Astrocyte (in vitro differentiated cells and primary cell): ENCODE results near the gene IQGAP2. TPM values are rescaled to one million over a fixed set of nuclear protein-coding genes. Genes with fewer than 3 reads are reported as not detected.

Experiments used
- DNase-seq: peaks from one replicate; pipeline ENCODE4 v3.0.0-alpha.2; 2010; ENCODE audit warnings: low read depth
- FAIRE-seq: peaks from 2 replicates; lab custom pipeline; 2011; peaks lifted over from hg19 to GRCh38; lab: Jason Lieb, UNC
- H2AFZ ChIP-seq: 2 replicates; pipeline ENCODE4 v1.6.0; 2012; ENCODE audit warnings: low read depth, low read length, inconsistent platforms
- H3K27ac ChIP-seq: 2 replicates; pipeline ENCODE4 v1.5.1; 2011; ENCODE audit warnings: low read depth, low read length, inconsistent platforms
- H3K27me3 ChIP-seq: 2 replicates; pipeline ENCODE4 v1.6.0; 2011; ENCODE audit warnings: low read length, inconsistent platforms; ENCODE audit not compliant: insufficient read depth
- H3K36me3 ChIP-seq: 2 replicates; pipeline ENCODE4 v1.5.1; 2011; ENCODE audit warnings: low read length, inconsistent platforms; ENCODE audit not compliant: insufficient read depth
- H3K4me1 ChIP-seq: 2 replicates; pipeline ENCODE4 v1.5.1; 2011; ENCODE audit warnings: low read length, inconsistent platforms; ENCODE audit not compliant: insufficient read depth
- H3K4me2 ChIP-seq: 2 replicates; pipeline ENCODE4 v1.6.0; 2012; ENCODE audit warnings: low read length, inconsistent platforms
- H3K4me3 ChIP-seq: 2 replicates; pipeline ENCODE4 v1.5.1; 2011; ENCODE audit warnings: low read depth, mild to moderate bottlenecking, low read length, inconsistent platforms; ENCODE audit not compliant: insufficient read depth
- H3K79me2 ChIP-seq: 2 replicates; pipeline ENCODE4 v1.6.0; 2012; ENCODE audit warnings: mild to moderate bottlenecking, low read length, inconsistent platforms; ENCODE audit not compliant: insufficient read depth
- H3K9ac ChIP-seq: 2 replicates; pipeline ENCODE4 v1.6.0; 2012; ENCODE audit warnings: mild to moderate bottlenecking, low read length, inconsistent platforms
- H3K9me3 ChIP-seq: 2 replicates; pipeline ENCODE4 v1.5.1; 2012; ENCODE audit warnings: low read depth, mild to moderate bottlenecking, low read length, inconsistent platforms; ENCODE audit not compliant: insufficient read depth
- H4K20me1 ChIP-seq: 2 replicates; pipeline ENCODE4 v1.6.0; 2012; ENCODE audit warnings: low read length, inconsistent platforms; ENCODE audit not compliant: insufficient read depth
- H3K27ac Mint-ChIP-seq: one replicate; pipeline ENCODE4 v1.8.0; 2021; ENCODE audit warnings: mild to moderate bottlenecking, mixed read lengths; ENCODE audit not compliant: unreplicated experiment
- H3K27me3 Mint-ChIP-seq: one replicate; pipeline ENCODE4 v1.8.0; 2021; ENCODE audit warnings: low read depth, mixed read lengths; ENCODE audit not compliant: unreplicated experiment
- H3K36me3 Mint-ChIP-seq: one replicate; pipeline ENCODE4 v1.8.0; 2021; ENCODE audit warnings: low read depth, mixed read lengths; ENCODE audit not compliant: unreplicated experiment
- H3K4me1 Mint-ChIP-seq: one replicate; pipeline ENCODE4 v1.8.0; 2021; ENCODE audit warnings: low read depth, mixed read lengths; ENCODE audit not compliant: unreplicated experiment
- H3K4me3 Mint-ChIP-seq: one replicate; pipeline ENCODE4 v1.8.0; 2021; ENCODE audit warnings: mild to moderate bottlenecking, moderate library complexity, mixed read lengths; ENCODE audit not compliant: unreplicated experiment
- H3K9me3 Mint-ChIP-seq: one replicate; pipeline ENCODE4 v1.8.0; 2021; ENCODE audit warnings: mild to moderate bottlenecking, mixed read lengths; ENCODE audit not compliant: unreplicated experiment
- EZH2 ChIP-seq: IDR thresholded peaks from 2 replicates; pipeline ENCODE4 v1.6.1; 2012; ENCODE audit warnings: mild to moderate bottlenecking, low read length, inconsistent platforms; ENCODE audit not compliant: insufficient read depth
- total RNA-seq: library from RNA; stranded (reverse); gene quantifications from 2 replicates; pipeline ENCODE4 v1.2.1, GENCODE V29; 2021
- TF ChIP-seq, protein P1 (sequence below): IDR thresholded peaks from 2 replicates; pipeline ENCODE4 v1.5.1; 2011; ENCODE audit warnings: low read depth, mild to moderate bottlenecking, inconsistent platforms, low read length, moderate library complexity; ENCODE audit not compliant: insufficient read depth

IQGAP2 gene
- total RNA-seq, 1 donor from 2014 or later: 2.9 TPM

DNA sequence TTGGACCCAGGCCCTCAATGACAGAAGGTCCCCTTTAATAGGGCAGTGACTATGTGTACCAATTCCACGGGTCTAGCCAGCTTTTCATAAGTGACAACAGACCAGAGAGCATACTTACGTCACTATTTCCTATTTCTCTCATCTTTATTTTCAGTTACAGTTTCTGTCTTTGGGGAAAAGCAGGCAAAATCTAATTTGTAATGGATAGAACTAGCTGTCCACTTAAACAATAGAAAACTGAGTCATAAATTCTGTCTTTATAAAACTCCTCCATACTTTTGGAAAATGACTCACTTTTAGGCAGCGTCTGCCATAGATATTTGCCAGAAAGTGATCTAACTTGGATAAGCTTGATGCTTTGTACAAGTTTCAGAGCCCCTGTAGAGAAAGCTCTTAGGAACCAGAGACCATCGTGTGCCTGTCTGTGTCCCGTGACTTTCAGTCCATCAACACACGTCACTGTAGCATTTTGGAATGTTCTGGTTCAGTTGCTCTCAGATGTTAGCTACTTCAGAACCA, 118.2 kb downstream of the IQGAP2 start:
- H3K36me3 ChIP-seq: no peaks in the 10 kb centered on the region
- H3K9ac ChIP-seq: peak overlapping the region; percentile 65
- H3K79me2 ChIP-seq: no peaks in the 10 kb centered on the region
- peak overlapping the region; percentile 43 for H3K4me2 ChIP-seq
- peak overlapping the region; percentile 88 for H3K27ac ChIP-seq
- no peaks in the 10 kb centered on the region for H3K27me3 ChIP-seq
- H4K20me1 ChIP-seq: no peaks in the 10 kb centered on the region
- H3K9me3 ChIP-seq: no peaks in the 10 kb centered on the region
- H3K27me3 Mint-ChIP-seq: no peaks in the 10 kb centered on the region
- H3K4me1 Mint-ChIP-seq: peaks cover 19% of the 10 kb centered on the region
- no peak for TF ChIP-seq EZH2
- TF ChIP-seq, protein P1, sequence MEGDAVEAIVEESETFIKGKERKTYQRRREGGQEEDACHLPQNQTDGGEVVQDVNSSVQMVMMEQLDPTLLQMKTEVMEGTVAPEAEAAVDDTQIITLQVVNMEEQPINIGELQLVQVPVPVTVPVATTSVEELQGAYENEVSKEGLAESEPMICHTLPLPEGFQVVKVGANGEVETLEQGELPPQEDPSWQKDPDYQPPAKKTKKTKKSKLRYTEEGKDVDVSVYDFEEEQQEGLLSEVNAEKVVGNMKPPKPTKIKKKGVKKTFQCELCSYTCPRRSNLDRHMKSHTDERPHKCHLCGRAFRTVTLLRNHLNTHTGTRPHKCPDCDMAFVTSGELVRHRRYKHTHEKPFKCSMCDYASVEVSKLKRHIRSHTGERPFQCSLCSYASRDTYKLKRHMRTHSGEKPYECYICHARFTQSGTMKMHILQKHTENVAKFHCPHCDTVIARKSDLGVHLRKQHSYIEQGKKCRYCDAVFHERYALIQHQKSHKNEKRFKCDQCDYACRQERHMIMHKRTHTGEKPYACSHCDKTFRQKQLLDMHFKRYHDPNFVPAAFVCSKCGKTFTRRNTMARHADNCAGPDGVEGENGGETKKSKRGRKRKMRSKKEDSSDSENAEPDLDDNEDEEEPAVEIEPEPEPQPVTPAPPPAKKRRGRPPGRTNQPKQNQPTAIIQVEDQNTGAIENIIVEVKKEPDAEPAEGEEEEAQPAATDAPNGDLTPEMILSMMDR: no peak
- FAIRE-seq (peak; percentile 41), DNase-seq (peak; percentile 94)
- no peaks in the 10 kb centered on the region for H3K36me3 Mint-ChIP-seq
- H3K27ac Mint-ChIP-seq: peak overlapping the region; percentile 53
- no peak overlapping the region for H3K4me3 ChIP-seq
- H3K9me3 Mint-ChIP-seq: no peaks in the 10 kb centered on the region
- peaks cover 14% of the 10 kb centered on the region for H3K4me1 ChIP-seq
- H3K4me3 Mint-ChIP-seq: no peak overlapping the region
- peak overlapping the region; percentile 62 for H2AFZ ChIP-seq

DNA sequence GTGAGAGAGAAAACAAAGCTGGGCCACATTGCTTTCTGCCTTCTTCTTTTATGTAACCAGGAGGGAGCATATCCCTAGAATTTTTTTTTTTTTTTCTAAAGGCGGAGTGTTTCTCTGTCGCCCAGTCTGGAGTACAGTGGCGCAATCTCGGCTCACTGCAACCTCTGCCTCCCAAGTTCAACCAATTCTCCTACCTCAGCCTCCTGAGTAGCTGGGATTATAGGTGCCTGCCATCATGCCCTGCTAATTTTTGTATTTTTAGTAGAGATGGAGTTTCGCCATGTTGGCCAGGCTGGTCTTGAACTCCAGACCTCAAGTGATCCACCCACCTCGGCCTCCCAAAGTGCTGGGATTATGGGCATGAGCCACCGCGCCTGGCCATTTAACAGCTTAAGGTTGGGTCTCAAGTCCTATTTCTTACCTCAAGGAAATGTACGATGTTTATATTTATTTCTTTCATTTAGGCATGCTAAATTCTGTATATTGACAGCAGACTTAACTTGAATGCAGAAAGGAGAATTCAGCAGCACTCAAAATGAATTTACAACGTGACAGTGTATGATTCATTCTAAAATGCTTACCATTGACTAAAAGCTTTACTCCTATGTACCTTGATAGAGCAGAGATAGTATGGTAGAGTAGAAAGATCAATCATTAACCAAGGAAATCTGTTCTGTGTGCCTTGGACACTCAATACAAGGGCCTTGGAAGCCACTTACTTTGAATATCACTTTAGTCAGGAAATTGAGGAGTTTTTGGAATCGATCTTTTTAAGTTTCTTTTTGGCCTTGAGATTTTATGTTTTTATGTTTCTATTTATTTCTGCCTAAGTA, 119.2 kb downstream of the IQGAP2 start:
- Mint-ChIP-seq H3K27ac (no peak overlapping the region), H3K9me3 (no peaks in the 10 kb centered on the region), H3K36me3 (no peaks in the 10 kb centered on the region), H3K4me3 (no peak overlapping the region), H3K27me3 (no peaks in the 10 kb centered on the region), H3K4me1 (peaks cover 22% of the 10 kb centered on the region)
- no peaks in the 10 kb centered on the region for H3K27me3 ChIP-seq
- H3K79me2 ChIP-seq: no peaks in the 10 kb centered on the region
- H3K4me1 ChIP-seq: peaks cover 14% of the 10 kb centered on the region
- H3K9me3 ChIP-seq: no peaks in the 10 kb centered on the region
- H3K36me3 ChIP-seq: no peaks in the 10 kb centered on the region
- peak overlapping the region; percentile 88 for H3K27ac ChIP-seq
- no peak overlapping the region for H2AFZ ChIP-seq
- H3K4me2 ChIP-seq: no peak overlapping the region
- DNase-seq (no peak), FAIRE-seq (no peak)
- no peak overlapping the region for H3K4me3 ChIP-seq
- H3K9ac ChIP-seq: no peak overlapping the region
- H4K20me1 ChIP-seq: no peaks in the 10 kb centered on the region
- TF ChIP-seq EZH2: no peak

DNA sequence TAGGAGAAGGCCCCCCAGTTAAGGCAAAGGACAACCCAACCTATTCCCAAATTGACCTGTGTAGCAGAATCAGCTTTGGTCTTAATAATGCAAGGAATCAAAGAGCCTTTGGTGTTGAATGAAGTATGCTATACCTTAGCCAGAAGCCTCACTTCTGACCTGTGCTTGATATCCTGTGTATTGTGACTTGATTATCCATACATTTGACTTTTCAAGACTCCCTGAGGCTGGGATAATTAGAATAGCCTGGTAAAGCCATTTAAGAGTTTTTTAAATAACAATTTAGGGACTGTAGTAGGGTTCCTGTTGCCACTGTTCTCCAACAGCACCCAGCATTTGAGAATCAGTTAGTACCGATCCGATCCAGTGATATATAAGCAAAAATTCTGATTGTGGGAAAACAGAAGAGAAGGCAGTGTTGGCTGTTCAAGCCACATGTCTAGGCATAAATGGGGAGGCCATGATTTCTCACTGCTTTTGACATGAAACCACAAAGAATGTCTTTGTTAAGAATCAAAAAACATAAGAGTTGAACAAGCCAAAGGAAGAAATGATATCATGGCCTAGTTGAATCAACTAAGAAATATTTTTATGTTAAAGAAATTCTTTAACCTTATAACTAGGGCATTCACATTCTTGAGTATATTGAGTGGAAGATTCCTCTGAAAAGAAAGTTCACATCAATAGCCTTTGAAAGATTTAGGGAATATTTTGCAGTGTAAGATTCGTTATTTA, 121.2 kb downstream of the IQGAP2 start:
- TF ChIP-seq EZH2: no peak
- TF ChIP-seq, protein P1: no peak
- Histone ChIP-seq H3K36me3 (no peaks in the 10 kb centered on the region), H3K27ac (peak overlapping the region; percentile 27), H3K4me3 (no peak overlapping the region), H3K9me3 (no peaks in the 10 kb centered on the region), H3K9ac (no peak overlapping the region), H2AFZ (no peak overlapping the region), H3K4me1 (peaks cover 20% of the 10 kb centered on the region), H3K4me2 (peak overlapping the region; percentile 1), H4K20me1 (no peaks in the 10 kb centered on the region), H3K27me3 (no peaks in the 10 kb centered on the region), H3K79me2 (no peaks in the 10 kb centered on the region)
- Mint-ChIP-seq H3K27me3 (no peaks in the 10 kb centered on the region), H3K4me3 (no peak overlapping the region), H3K36me3 (no peaks in the 10 kb centered on the region), H3K4me1 (peaks cover 36% of the 10 kb centered on the region), H3K9me3 (no peaks in the 10 kb centered on the region), H3K27ac (no peak overlapping the region)
- DNase-seq: peak; percentile 60
- FAIRE-seq: no peak
